HepG2 (cell line): ENCODE data around the gene COQ9. TPM values are rescaled to one million over a fixed set of nuclear protein-coding genes. Genes with fewer than 3 reads are reported as not detected.
A peak's percentile ranks its signal among the peaks of the same experiment; 100 is the strongest.

Source experiments
- ADNP ChIP-seq: sonication (generic); formaldehyde crosslinking; IDR thresholded peaks from 2 replicates; pipeline ENCODE4 v1.4.0; 2020; ENCODE audit warnings: missing genetic modification reagents
- ATAD3A ChIP-seq: sonication (generic); formaldehyde crosslinking; IDR thresholded peaks from 2 replicates; pipeline ENCODE4 v1.4.0; 2020; ENCODE audit warnings: missing genetic modification reagents
- FOXM1 ChIP-seq: sonication (generic); formaldehyde crosslinking; IDR thresholded peaks from 2 replicates; pipeline ENCODE4 v1.5.0; 2020; ENCODE audit warnings: missing genetic modification reagents
- GABPA ChIP-seq, 2 experiments: IDR thresholded peaks; 2 replicates each; pipeline ENCODE4 v1.6.1; 2011 to 2016; ENCODE audit warnings: low read depth in 2 of 2, low read length in 1 of 2, missing biosample characterization in 1 of 2, missing genetic modification characterization in 1 of 2
- GLI4 ChIP-seq: sonication (generic); formaldehyde crosslinking; IDR thresholded peaks from 2 replicates; pipeline ENCODE4 v1.5.1; 2020; ENCODE audit warnings: missing genetic modification reagents, mild to moderate bottlenecking, moderate library complexity, borderline replicate concordance
- HMG20A ChIP-seq: IDR thresholded peaks from 2 replicates; pipeline ENCODE4 v1.6.1; 2016; ENCODE audit warnings: borderline replicate concordance
- KAT7 ChIP-seq: IDR thresholded peaks from 2 replicates; pipeline ENCODE4 v1.6.1; 2018; ENCODE audit warnings: borderline replicate concordance, missing compliant biosample characterization
- NR2C2 ChIP-seq: sonication (generic); formaldehyde crosslinking; IDR thresholded peaks from 2 replicates; pipeline ENCODE4 v1.4.0; 2020; ENCODE audit warnings: missing genetic modification reagents, mild to moderate bottlenecking, moderate library complexity, borderline replicate concordance
- RARG ChIP-seq: sonication (generic); formaldehyde crosslinking; IDR thresholded peaks from 2 replicates; pipeline ENCODE4 v1.4.0; 2020; ENCODE audit warnings: low read depth, mild to moderate bottlenecking, missing genetic modification reagents
- RORA ChIP-seq: sonication (generic); formaldehyde crosslinking; IDR thresholded peaks from 2 replicates; pipeline ENCODE4 v1.5.0; 2020; ENCODE audit warnings: mild to moderate bottlenecking, missing genetic modification reagents, moderate library complexity
- SIN3A ChIP-seq: IDR thresholded peaks from 2 replicates; pipeline ENCODE4 v1.6.1; 2011; ENCODE audit warnings: low read depth, mild to moderate bottlenecking, control low read depth, low read length, borderline replicate concordance
- SMAD9 ChIP-seq: sonication (generic); formaldehyde crosslinking; IDR thresholded peaks from 2 replicates; pipeline ENCODE4 v1.5.1; 2020; ENCODE audit warnings: mild to moderate bottlenecking, missing genetic modification reagents
- SNAI1 ChIP-seq: sonication (generic); formaldehyde crosslinking; IDR thresholded peaks from 2 replicates; pipeline ENCODE4 v1.5.0; 2020; ENCODE audit warnings: mild to moderate bottlenecking, missing genetic modification reagents, borderline replicate concordance
- SP5 ChIP-seq: IDR thresholded peaks from 2 replicates; pipeline ENCODE4 v1.6.1; 2016; ENCODE audit warnings: low read depth, borderline replicate concordance
- SRY ChIP-seq: sonication (generic); formaldehyde crosslinking; IDR thresholded peaks from 2 replicates; pipeline ENCODE4 v1.8.0; 2022; ENCODE audit warnings: mild to moderate bottlenecking, missing genetic modification reagents
- U2AF2 ChIP-seq: fragments of 200-400 bp; formaldehyde crosslinking; IDR thresholded peaks from 2 replicates; pipeline ENCODE4 v1.6.1; 2017; ENCODE audit warnings: low read depth, mild to moderate bottlenecking, low read length
- ZKSCAN5 ChIP-seq: sonication (generic); formaldehyde crosslinking; IDR thresholded peaks from 2 replicates; pipeline ENCODE4 v1.5.1; 2020; ENCODE audit warnings: mild to moderate bottlenecking, missing genetic modification reagents
- ZNF264 ChIP-seq: sonication (generic); formaldehyde crosslinking; IDR thresholded peaks from 2 replicates; pipeline ENCODE4 v1.4.0; 2020; ENCODE audit warnings: missing genetic modification reagents
- ZNF274 ChIP-seq: sonication (generic); formaldehyde crosslinking; IDR thresholded peaks from 2 replicates; pipeline ENCODE4 v1.5.1; 2020; ENCODE audit warnings: mild to moderate bottlenecking, missing genetic modification reagents
- ZNF296 ChIP-seq: sonication (generic); formaldehyde crosslinking; conservative IDR thresholded peaks from 2 replicates; pipeline ENCODE4 v1.5.0; 2020; ENCODE audit warnings: mild to moderate bottlenecking, missing genetic modification reagents
- ZNF30 ChIP-seq: sonication (generic); formaldehyde crosslinking; IDR thresholded peaks from 2 replicates; pipeline ENCODE4 v1.5.0; 2020; ENCODE audit warnings: mild to moderate bottlenecking, missing genetic modification reagents
- ZNF329 ChIP-seq: sonication (generic); formaldehyde crosslinking; IDR thresholded peaks from 2 replicates; pipeline ENCODE4 v1.9.0; 2021; ENCODE audit warnings: low read depth, mild to moderate bottlenecking, missing genetic modification reagents
- ZNF567 ChIP-seq: sonication (generic); formaldehyde crosslinking; IDR thresholded peaks from 2 replicates; pipeline ENCODE4 v1.8.1; 2023; ENCODE audit warnings: mild to moderate bottlenecking, missing genetic modification reagents, borderline replicate concordance
- ZNF672 ChIP-seq: sonication (generic); formaldehyde crosslinking; IDR thresholded peaks from 2 replicates; pipeline ENCODE4 v1.8.1; 2022; ENCODE audit warnings: missing genetic modification reagents
- ZNF678 ChIP-seq: sonication (generic); formaldehyde crosslinking; IDR thresholded peaks from 2 replicates; pipeline ENCODE4 v1.4.0; 2020; ENCODE audit warnings: mild to moderate bottlenecking, missing genetic modification reagents
- ZNF782 ChIP-seq: sonication (generic); formaldehyde crosslinking; IDR thresholded peaks from 2 replicates; pipeline ENCODE4 v1.4.0; 2020; ENCODE audit warnings: missing genetic modification reagents, mild to moderate bottlenecking, borderline replicate concordance
- polyA plus RNA-seq, 8 experiments: library from polyadenylated mRNA; depleted of rRNA in 3 of 8; stranded (reverse) in 7 of 8; unstranded in 1 of 8; fragments of >200 nt; fragmentation: Illumina TruSeq in 4 of 8; extraction: Trizol in 4 of 8; gene quantifications; 2 replicates each; pipeline versions ENCODE4 v1.2.1 to v1.2.3, GENCODE V29; 2011 to 2016; ENCODE audit warnings: low read depth in 4 of 8, missing spikeins in 1 of 8, mixed read lengths in 1 of 8; ENCODE audit not compliant: insufficient read depth in 1 of 8
- total RNA-seq, 5 experiments: library from RNA; depleted of rRNA; stranded (reverse); fragments of >200 nt; fragmentation: Illumina TruSeq; extraction: Trizol; gene quantifications; 2 replicates each; pipeline ENCODE4 v1.2.3, GENCODE V29; 2016; ENCODE audit warnings: low read depth in 1 of 5
- TF ChIP-seq, protein P1 (sequence below): sonication (generic); formaldehyde crosslinking; IDR thresholded peaks from 2 replicates; pipeline ENCODE4 v1.4.0; 2020; ENCODE audit warnings: mild to moderate bottlenecking, missing genetic modification reagents
- TF ChIP-seq, protein P2 (sequence below): sonication (generic); formaldehyde crosslinking; IDR thresholded peaks from 2 replicates; pipeline ENCODE4 v1.4.0; 2020; ENCODE audit warnings: missing genetic modification reagents, borderline replicate concordance
- TF ChIP-seq, protein P3 (sequence below): sonication (generic); formaldehyde crosslinking; IDR thresholded peaks from 2 replicates; pipeline ENCODE4 v1.5.0; 2020; ENCODE audit warnings: missing genetic modification reagents, mild to moderate bottlenecking, borderline replicate concordance

Gene COQ9
- total and polyA plus RNA-seq, 2 of the 13 experiments (the other 11 are each of a cell fraction or from before 2014, with no cell fraction given) = 57.5 to 108 TPM

DNA sequence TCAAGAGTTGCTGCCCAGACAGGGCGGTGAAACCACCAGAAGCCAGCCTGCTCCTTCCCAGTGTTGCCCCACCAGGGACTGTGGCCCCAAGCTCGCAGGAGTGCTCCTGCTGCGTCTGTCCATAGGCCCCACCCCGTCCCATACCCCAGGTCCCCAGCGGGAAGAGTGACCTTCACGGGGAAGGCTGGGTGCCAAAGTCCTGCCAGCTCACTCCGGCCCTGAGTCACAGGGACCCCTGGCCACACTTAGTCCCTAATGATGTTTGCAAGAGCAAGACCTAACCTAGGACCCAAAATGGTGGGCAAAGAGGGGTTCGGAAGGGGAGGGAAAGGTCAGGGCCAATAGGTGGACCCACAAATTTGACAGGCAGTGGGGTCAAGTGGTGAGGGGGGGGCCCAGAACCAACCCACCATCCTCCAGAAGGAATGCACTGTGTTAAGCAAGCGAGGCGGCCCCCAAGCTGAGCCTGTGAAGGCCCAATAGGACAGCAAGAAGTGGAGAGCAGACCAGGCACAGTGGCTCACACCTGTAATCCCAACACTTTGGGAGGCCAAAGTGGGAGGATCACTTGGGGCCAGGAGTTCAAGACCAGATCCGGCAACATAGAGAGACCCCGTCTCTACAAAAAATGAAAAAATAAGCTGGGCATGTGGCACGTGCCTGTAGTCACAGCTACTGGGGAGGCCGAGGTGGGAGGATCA is 35.7 kb downstream of the COQ9 start (continued):
- TF ChIP-seq ZNF782 (CRISPR knock-in tag) (peak; percentile 72; the same call in 1 of the 2 replicates), SRY (CRISPR knock-in tag) (no peak), ZNF672 (no peak), ZNF274 (CRISPR knock-in tag) (peak; percentile 73), ZNF264 (CRISPR knock-in tag) (peak; percentile 20; the same call in 1 of the 2 replicates), ZNF30 (CRISPR knock-in tag) (no peak), GLI4 (no peak), RARG (CRISPR knock-in tag) (no peak), U2AF2 (no peak), ZNF296 (0 out of 2 replicates have a peak, but pooled peaks have one; percentile 16), ZNF567 (CRISPR knock-in tag) (no peak), SP5 (CRISPR knock-in tag) (peak; percentile 96), GABPA (IDR thresholded peaks at IDR 0.05; ENCODE audit: low read depth, low read length) (no peak), GABPA (CRISPR knock-in tag; IDR thresholded peaks at IDR 0.05; ENCODE audit: low read depth) (no peak), ZNF329 (CRISPR knock-in tag) (0 out of 2 replicates have a peak, but pooled peaks have one; percentile 52), FOXM1 (no peak), RORA (CRISPR knock-in tag) (no peak), SIN3A (no peak), SMAD9 (CRISPR knock-in tag) (no peak), ZKSCAN5 (CRISPR knock-in tag) (no peak), ZNF678 (CRISPR knock-in tag) (no peak), ADNP (CRISPR knock-in tag) (peak; percentile 35; the same call in 1 of the 2 replicates), SNAI1 (no peak), KAT7 (CRISPR knock-in tag) (peak; percentile 84; the same call in 1 of the 2 replicates), ATAD3A (CRISPR knock-in tag) (no peak), NR2C2 (CRISPR knock-in tag) (peak; percentile 94), HMG20A (CRISPR knock-in tag) (peak; percentile 57; the same call in 1 of the 2 replicates)
- TF ChIP-seq, protein P1, sequence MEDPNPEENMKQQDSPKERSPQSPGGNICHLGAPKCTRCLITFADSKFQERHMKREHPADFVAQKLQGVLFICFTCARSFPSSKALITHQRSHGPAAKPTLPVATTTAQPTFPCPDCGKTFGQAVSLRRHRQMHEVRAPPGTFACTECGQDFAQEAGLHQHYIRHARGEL = no peak
- TF ChIP-seq, protein P2, sequence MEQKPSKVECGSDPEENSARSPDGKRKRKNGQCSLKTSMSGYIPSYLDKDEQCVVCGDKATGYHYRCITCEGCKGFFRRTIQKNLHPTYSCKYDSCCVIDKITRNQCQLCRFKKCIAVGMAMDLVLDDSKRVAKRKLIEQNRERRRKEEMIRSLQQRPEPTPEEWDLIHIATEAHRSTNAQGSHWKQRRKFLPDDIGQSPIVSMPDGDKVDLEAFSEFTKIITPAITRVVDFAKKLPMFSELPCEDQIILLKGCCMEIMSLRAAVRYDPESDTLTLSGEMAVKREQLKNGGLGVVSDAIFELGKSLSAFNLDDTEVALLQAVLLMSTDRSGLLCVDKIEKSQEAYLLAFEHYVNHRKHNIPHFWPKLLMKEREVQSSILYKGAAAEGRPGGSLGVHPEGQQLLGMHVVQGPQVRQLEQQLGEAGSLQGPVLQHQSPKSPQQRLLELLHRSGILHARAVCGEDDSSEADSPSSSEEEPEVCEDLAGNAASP = peak; percentile 40; the same call in 1 of the 2 replicates
- TF ChIP-seq, protein P3, sequence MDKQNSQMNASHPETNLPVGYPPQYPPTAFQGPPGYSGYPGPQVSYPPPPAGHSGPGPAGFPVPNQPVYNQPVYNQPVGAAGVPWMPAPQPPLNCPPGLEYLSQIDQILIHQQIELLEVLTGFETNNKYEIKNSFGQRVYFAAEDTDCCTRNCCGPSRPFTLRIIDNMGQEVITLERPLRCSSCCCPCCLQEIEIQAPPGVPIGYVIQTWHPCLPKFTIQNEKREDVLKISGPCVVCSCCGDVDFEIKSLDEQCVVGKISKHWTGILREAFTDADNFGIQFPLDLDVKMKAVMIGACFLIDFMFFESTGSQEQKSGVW (CRISPR knock-in tag) = no peak
